ACHN (cell line): ENCODE measurements around the gene ACTR2.
A peak's percentile ranks its signal among the peaks of the same experiment; 100 is the strongest.
"Not testable (repeated sequence)": the region's sequence is repeated elsewhere in the genome, so short reads cannot be mapped to it uniquely, and the experiment has no call there.

Experiments
- DNase-seq: peaks from one replicate; pipeline ENCODE4 v3.0.0-alpha.2; 2015
- in situ Hi-C: cut with HindIII; loops from 2 replicates; pipeline ENCODE4 v1.10.0; 2017; ENCODE audit warnings: low sequenced_read_pairs, low pct_ligation_motif_present, low pct_unique_long_range_greater_than_20kb

The ACTR2 gene

GRCh38 chr2:65221275-65221674, 6.4 kb upstream of the ACTR2 start:
- DNase-seq, in situ Hi-C loops: not testable (repeated sequence)

- peak; percentile 39 for DNase-seq
- in situ Hi-C loops = no loop called here
Observed at GRCh38 chr2:65227020-65227455, 593 bp upstream of the ACTR2 start.

DNA sequence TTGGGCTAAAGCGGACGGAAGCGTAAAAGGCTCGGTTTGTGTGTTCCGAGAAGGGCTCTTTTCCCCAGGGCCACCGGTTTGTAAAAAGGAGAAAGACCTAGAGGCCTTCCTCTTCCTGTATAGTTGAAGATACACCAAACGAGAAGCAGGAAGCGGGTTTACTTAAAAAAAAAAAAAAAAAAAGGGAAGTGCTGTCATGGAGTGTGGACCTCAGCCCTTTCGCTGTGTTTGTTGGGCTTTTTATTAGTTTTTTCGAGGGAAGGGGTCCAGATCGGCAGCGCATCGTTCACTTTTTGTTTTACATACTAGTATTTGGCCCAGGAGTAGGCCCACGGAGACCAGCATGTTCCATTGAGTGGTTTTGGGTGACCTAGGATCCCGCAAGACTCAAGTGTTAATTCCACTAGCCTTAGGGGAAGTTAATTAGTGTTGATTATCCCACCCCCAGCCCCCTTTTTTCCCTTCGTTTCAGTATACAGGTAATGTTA, 676 bp downstream of the ACTR2 start:
- DNase-seq = peak; percentile 66

GRCh38 chr2:65231121-65231520, 3.5 kb downstream of the ACTR2 start:
- peak; percentile 27 for DNase-seq
- in situ Hi-C loops = no loop called here

More for the DNA sequence above, 676 bp downstream of the ACTR2 start:
- in situ Hi-C loops = no loop called here

GRCh38 chr2:65231892-65232477, 4.4 kb downstream of the ACTR2 start:
- in situ Hi-C loops = no loop called here
- DNase-seq = no peak

- in situ Hi-C loops = no loop called here
- DNase-seq = no peak
Observed at GRCh38 chr2:65232636-65233035, 5.0 kb downstream of the ACTR2 start.

DNA sequence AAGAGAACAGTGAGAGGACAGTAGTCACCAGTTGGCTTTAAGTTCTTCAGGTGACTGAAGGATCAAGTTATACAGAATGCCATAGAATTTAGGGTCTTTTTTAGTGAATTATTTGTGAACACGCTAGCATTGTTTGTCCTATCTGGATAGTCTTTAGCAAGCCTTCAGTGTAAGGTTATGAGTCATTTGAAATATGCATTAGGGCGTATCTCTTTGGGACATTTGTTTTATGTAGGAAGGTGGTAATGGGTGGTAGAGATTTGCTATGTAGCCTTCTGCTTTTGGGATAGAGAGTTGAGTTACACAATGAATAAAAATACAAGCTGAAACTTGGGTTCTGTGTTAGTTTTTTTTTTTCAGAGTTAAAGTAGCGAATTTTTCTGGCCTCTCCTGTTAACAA, 13.0 kb downstream of the ACTR2 start:
- in situ Hi-C loops = no loop called here

GRCh38 chr2:65244452-65244851, 16.8 kb downstream of the ACTR2 start:
- DNase-seq, in situ Hi-C loops: not testable (repeated sequence)

More for the DNA sequence above, 13.0 kb downstream of the ACTR2 start:
- DNase-seq = no peak

DNA sequence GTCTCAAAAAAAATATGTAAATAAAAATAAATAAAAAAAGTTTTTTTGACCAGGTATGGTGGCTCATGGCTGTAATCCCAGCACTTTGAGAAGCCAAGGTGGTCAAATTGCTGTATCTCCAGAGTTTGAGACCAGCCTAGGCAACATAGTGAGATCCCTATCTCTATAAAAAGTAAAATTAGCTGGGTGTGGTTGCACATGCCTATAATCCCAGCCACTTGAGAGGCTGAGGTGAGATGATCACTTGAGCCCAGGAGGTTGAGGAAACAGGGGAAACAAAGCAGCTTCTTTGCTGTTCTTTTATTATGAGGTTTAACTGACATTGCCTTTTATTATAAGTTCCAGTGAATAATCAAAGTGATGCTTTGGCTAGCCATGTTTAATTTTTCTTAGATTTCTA, 25.0 kb downstream of the ACTR2 start:
- DNase-seq = no peak
- in situ Hi-C loops = loop anchor here (25.0 kb wide), 1 partner anchor 285 kb away; no protein-coding TSS in a partner anchor

GRCh38 chr2:65255356-65255755, 27.7 kb downstream of the ACTR2 start:
- in situ Hi-C loops = loop anchor here (25.0 kb wide), 1 partner anchor 282 kb away; no protein-coding TSS in a partner anchor
- no peak for DNase-seq

- in situ Hi-C loops = loop anchor here (25.0 kb wide), 1 partner anchor 281 kb away; no protein-coding TSS in a partner anchor
- DNase-seq = peak; percentile 18
Observed at GRCh38 chr2:65256054-65256453, 28.4 kb downstream of the ACTR2 start.

GRCh38 chr2:65257866-65258265, 30.2 kb downstream of the ACTR2 start:
- in situ Hi-C loops = loop anchor here (25.0 kb wide), 1 partner anchor 279 kb away; no protein-coding TSS in a partner anchor
- DNase-seq = not testable (repeated sequence)

DNA sequence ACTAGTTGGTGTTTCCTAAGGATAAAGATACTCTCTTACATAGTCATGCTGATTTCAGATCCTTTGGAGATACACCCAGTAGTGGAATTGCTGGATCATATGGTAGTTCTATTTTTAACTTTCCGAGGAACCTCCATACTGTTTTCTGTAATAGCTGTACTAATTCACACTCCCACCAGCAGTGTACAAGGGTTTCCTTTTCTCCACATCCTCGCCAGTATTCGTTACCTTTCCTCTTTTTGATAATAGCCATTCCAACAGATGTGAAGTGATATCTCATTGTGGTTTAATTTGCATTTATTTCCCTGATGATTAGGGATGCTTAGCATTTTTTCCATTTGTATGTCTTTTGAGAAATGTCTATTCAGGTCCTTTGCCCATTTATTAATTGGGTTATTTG, 34.0 kb downstream of the ACTR2 start:
- no peak for DNase-seq
- in situ Hi-C loops = loop anchor here (25.0 kb wide), 1 partner anchor 276 kb away; no protein-coding TSS in a partner anchor

DNA sequence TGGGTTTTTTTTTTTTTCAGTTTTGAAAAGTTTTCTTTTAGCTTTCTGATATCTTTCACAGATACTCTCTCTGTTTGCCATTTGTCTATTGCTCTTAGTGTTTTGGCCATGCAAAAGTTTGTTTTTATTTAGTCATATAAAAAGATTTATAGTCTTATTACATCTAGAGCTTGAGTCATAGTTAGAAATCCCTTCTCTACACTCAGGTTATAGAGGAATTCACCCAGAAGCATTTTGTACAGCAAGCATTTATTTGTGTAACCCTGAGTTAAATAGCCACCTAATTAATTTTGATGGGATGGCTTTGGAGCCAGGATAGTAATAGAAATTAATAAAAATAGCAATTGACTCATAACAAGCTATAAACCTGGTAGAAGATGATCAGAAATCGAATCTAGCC, 35.6 kb downstream of the ACTR2 start:
- DNase-seq = no peak
- in situ Hi-C loops = loop anchor here (25.0 kb wide), 1 partner anchor 274 kb away; no protein-coding TSS in a partner anchor

GRCh38 chr2:65263986-65264385, 36.4 kb downstream of the ACTR2 start:
- in situ Hi-C loops = loop anchor here (25.0 kb wide), 1 partner anchor 273 kb away; no protein-coding TSS in a partner anchor
- no peak for DNase-seq

GRCh38 chr2:65264821-65265670, 37.4 kb downstream of the ACTR2 start:
- in situ Hi-C loops = loop anchor here (25.0 kb wide), 1 partner anchor 272 kb away; no protein-coding TSS in a partner anchor
- DNase-seq = peak; percentile 81

DNA sequence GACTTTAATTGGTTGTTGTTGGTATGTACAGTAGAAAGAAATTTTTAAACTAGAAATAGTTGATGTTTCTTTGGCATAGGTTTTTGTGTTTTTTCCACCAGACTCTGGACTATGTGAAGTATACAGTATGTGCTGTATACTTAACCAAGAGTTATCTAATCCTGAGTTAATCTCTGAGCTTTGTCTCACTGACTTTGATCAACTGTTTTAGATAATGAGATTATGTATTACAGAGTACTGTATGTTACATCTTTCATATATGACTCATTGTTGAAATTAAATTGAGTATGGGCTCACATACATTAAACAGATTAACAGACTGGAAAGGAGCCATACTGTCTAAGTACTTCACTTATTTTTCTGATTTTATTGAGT, 38.0 kb downstream of the ACTR2 start:
- in situ Hi-C loops = loop anchor here (25.0 kb wide), 1 partner anchor 272 kb away; no protein-coding TSS in a partner anchor
- no peak for DNase-seq

DNA sequence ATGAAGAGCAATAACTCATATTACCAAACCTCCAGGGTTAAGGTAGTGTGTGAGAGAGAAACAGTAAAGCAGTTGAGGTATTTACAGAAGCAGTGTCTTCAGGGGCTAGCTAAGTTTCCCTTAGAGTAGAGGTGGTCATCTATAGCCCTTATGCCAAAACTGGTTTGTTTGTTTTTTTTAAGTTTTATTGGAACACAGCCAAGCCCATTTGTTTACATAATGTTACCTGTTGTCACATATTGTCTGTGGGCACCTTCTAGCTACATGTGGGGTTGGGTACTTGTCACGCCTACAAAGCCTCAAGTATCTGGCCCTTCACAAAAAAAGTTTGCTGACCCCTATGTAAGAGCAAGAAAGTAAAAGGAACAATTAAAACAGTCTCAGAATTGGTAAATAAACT, 39.4 kb downstream of the ACTR2 start:
- in situ Hi-C loops = loop anchor here (25.0 kb wide), 1 partner anchor 270 kb away; no protein-coding TSS in a partner anchor
- no peak for DNase-seq

DNA sequence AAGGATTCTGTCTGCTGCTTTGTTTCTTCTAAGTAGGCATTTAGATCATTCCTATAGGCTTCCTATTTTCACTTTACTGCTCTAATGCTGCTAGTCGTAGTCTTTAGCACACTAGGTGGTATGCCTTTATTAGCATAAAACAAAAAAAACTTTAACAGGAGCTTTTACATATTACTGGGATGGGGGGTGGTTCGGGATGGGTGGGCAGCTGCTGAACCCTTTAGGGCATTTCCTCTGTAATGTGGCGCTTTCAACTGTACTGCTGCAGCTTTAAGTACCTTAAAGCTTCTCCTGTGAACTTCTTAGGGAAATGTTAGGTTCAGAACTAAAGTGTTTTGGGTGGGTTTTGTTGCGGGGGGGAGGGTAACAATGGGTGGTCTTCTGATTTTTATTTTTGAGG, 41.3 kb downstream of the ACTR2 start:
- in situ Hi-C loops = loop anchor here (25.0 kb wide), 1 partner anchor 268 kb away; no protein-coding TSS in a partner anchor
- DNase-seq = no peak
